ACC112 (cell line): Measurements from ENCODE around the gene KRTAP4-5.
"Not testable (repeated sequence)": the region's sequence is repeated elsewhere in the genome, so short reads cannot be mapped to it uniquely, and the experiment has no call there.

Source experiments
- H2AFZ ChIP-seq: fragments of 200-600 bp; sonication (generic); one replicate; pipeline ENCODE4 v1.6.0; 2017; ENCODE audit warnings: antibody characterized with exemption, low read length; ENCODE audit not compliant: unreplicated experiment
- H3K27ac ChIP-seq: fragments of 200-600 bp; sonication (generic); 2 replicates; pipeline ENCODE4 v1.5.1; 2014; ENCODE audit warnings: low read depth, mild to moderate bottlenecking, antibody characterized with exemption, low read length, moderate library complexity
- H3K27me3 ChIP-seq: fragments of 200-600 bp; sonication (generic); 2 replicates; pipeline ENCODE4 v1.6.1; 2014; ENCODE audit warnings: mild to moderate bottlenecking, antibody characterized with exemption, low read length, moderate library complexity, mixed read lengths; ENCODE audit not compliant: insufficient read depth
- H3K36me3 ChIP-seq: fragments of 200-600 bp; sonication (generic); 2 replicates; pipeline ENCODE4 v1.6.1; 2016; ENCODE audit warnings: mild to moderate bottlenecking, antibody characterized with exemption, low read length, moderate library complexity, mixed read lengths; ENCODE audit not compliant: insufficient read depth
- H3K4me1 ChIP-seq: fragments of 200-600 bp; sonication (generic); one replicate; pipeline ENCODE4 v1.6.1; 2016; ENCODE audit warnings: low read length, mixed read lengths; ENCODE audit not compliant: insufficient read depth, unreplicated experiment, control insufficient read depth
- H3K4me3 ChIP-seq: fragments of 200-600 bp; sonication (generic); 2 replicates; pipeline ENCODE4 v1.5.1; 2014; ENCODE audit warnings: mild to moderate bottlenecking, low read depth, low read length
- H3K79me2 ChIP-seq: fragments of 200-600 bp; sonication (generic); one replicate; pipeline ENCODE4 v1.6.0; 2016; ENCODE audit warnings: low read length; ENCODE audit not compliant: control insufficient read depth, unreplicated experiment, insufficient read depth

The KRTAP4-5 gene

DNA sequence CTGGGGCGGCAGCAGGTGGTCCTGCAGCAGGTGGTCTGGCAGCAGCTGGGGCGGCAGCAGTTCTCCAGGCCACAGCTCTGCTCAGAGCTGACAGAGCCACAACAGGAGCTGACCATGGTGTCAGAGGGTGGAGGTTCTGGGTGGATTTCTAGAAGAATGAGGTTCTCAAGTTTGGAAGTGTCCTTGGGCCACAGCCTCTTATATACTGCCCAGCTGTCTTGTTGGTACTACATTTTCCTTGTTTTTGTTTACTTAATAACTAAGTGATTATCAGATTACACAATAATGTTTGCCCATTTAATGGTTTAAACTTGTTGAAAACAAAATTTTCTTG lies at the start of gene KRTAP4-5:
Gene KRTAP4-5, minus strand, starts transcription at position 174 of the 334 bp plus-strand sequence. Its CDS starts 58 bp downstream, at position 116.
- Histone ChIP-seq H3K36me3 (no peaks in the 10 kb centered on the region), H2AFZ (no peak within 1 kb of the TSS), H3K79me2 (no peaks in the 10 kb centered on the region), H3K27ac (no peak within 1 kb of the TSS), H3K4me1 (no peaks in the 10 kb centered on the region), H3K27me3 (no peaks in the 10 kb centered on the region), H3K4me3 (no peak within 1 kb of the TSS)

DNA sequence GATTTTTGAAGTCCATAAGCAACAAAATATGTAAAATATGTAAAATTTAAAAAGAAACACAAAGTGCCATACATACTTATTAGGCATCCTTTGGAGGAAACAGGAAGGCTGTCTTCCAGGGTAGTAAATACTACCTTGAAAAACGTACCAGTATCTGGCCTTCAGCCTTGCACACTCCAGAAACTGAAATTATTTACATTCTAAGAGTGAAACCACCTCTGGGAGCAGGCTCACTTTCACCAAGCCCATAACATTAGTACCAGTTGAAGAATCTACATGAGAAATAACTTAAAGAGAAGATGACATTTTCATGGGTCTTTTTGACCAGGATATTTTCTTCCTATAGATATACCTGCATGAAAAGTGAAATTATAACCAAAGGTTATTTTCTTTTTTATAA lies 46.4 kb upstream of the KRTAP4-5 start:
- H3K27me3 ChIP-seq: no peaks in the 10 kb centered on the region
- H3K4me3 ChIP-seq: peak overlapping the region; percentile 16; the same call in 1 of the 2 replicates
- peak overlapping the region; percentile 73 for H2AFZ ChIP-seq
- no peaks in the 10 kb centered on the region for H3K79me2 ChIP-seq
- H3K4me1 ChIP-seq: no peaks in the 10 kb centered on the region
- no peak overlapping the region for H3K27ac ChIP-seq
- H3K36me3 ChIP-seq: no peaks in the 10 kb centered on the region

GRCh38 chr17:41190328-41190727 lies 40.7 kb upstream of the KRTAP4-5 start:
- H3K4me3 ChIP-seq: no peak overlapping the region
- no peaks in the 10 kb centered on the region for H3K4me1 ChIP-seq
- H2AFZ ChIP-seq: no peak overlapping the region
- no peaks in the 10 kb centered on the region for H3K27me3 ChIP-seq
- H3K27ac ChIP-seq: no peak overlapping the region
- H3K79me2 ChIP-seq: no peaks in the 10 kb centered on the region
- H3K36me3 ChIP-seq: no peaks in the 10 kb centered on the region

GRCh38 chr17:41189837-41190318 lies 40.3 kb upstream of the KRTAP4-5 start, which contains the start of gene KRTAP9-1:
TSS of gene KRTAP9-1 (plus strand) at chr17:41189887. CDS start at chr17:41189887, 0 bp downstream.
- H3K79me2 ChIP-seq, H3K4me3 ChIP-seq, H2AFZ ChIP-seq, H3K4me1 ChIP-seq, H3K27me3 ChIP-seq, H3K27ac ChIP-seq, H3K36me3 ChIP-seq: not testable (repeated sequence)

DNA sequence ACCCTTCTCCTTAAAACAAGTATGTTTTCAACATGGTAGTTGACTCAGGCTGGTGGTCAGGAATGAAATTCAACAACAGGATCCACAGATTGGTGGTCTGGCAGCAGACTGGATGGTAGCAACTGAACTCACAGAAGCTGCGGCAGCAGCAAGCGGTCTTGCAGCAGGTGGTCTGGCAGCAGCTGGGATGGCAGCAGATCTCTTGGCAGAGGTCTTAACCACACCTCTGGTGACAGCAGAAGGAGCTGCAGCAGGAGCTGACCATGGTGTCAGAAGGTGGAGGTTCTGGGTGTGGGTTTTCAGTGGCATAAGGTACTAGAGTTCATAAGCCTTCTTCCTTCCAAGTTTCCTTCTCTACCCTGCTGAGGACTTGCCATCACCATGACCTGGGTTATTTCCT lies 37.2 kb upstream of the KRTAP4-5 start:
- H3K27ac ChIP-seq: no peak overlapping the region
- no peaks in the 10 kb centered on the region for H3K36me3 ChIP-seq
- no peaks in the 10 kb centered on the region for H3K27me3 ChIP-seq
- H2AFZ ChIP-seq: no peak overlapping the region
- no peaks in the 10 kb centered on the region for H3K79me2 ChIP-seq
- H3K4me3 ChIP-seq: no peak overlapping the region
- H3K4me1 ChIP-seq: no peaks in the 10 kb centered on the region

DNA sequence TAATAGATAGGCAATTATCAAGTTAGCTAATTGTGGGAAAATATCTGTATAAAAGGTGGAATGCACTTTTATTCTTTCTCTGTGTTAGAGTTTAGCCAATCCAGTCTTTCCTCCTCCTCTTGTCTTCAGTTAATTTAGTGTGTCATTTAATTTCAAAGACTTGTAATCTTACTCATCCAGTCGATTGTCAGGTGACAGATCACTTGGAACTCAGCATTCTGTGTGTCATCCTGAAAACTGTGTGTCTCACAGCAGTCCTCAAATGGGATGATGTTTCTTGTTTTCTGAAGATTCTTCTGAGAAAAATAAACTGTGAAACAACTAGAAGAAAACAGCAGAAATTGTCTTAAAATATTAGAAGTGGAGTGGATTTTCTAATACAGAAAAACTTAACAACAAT lies 35.4 kb upstream of the KRTAP4-5 start:
- Histone ChIP-seq H3K27ac (no peak overlapping the region), H3K79me2 (no peaks in the 10 kb centered on the region), H3K27me3 (no peaks in the 10 kb centered on the region), H2AFZ (no peak overlapping the region), H3K36me3 (no peaks in the 10 kb centered on the region), H3K4me3 (no peak overlapping the region), H3K4me1 (no peaks in the 10 kb centered on the region)

- Histone ChIP-seq H3K36me3 (no peaks in the 10 kb centered on the region), H3K27ac (no peak within 1 kb of the TSS), H2AFZ (no peak within 1 kb of the TSS), H3K79me2 (no peaks in the 10 kb centered on the region), H3K27me3 (no peaks in the 10 kb centered on the region), H3K4me1 (no peaks in the 10 kb centered on the region), H3K4me3 (no peak within 1 kb of the TSS)
Measured at GRCh38 chr17:41184480-41184961, 34.9 kb upstream of the KRTAP4-5 start, which contains the start of gene KRTAP4-1. TSS of gene KRTAP4-1 (minus strand) at chr17:41184911. CDS start at chr17:41184854, 57 bp downstream.

- Histone ChIP-seq H3K27me3 (no peaks in the 10 kb centered on the region), H3K4me3 (no peak overlapping the region), H3K79me2 (no peaks in the 10 kb centered on the region), H3K27ac (peak overlapping the region; percentile 61), H3K4me1 (peaks cover 8% of the 10 kb centered on the region), H2AFZ (peak overlapping the region; percentile 27), H3K36me3 (no peaks in the 10 kb centered on the region)
Measured at GRCh38 chr17:41178843-41179616, 29.4 kb upstream of the KRTAP4-5 start.

- Histone ChIP-seq H3K27ac (peak overlapping the region; percentile 61), H3K36me3 (no peaks in the 10 kb centered on the region), H3K27me3 (no peaks in the 10 kb centered on the region), H3K4me3 (no peak overlapping the region), H3K4me1 (peaks cover 8% of the 10 kb centered on the region), H3K79me2 (no peaks in the 10 kb centered on the region), H2AFZ (peak overlapping the region; percentile 27)
Measured at GRCh38 chr17:41178341-41178740, 28.7 kb upstream of the KRTAP4-5 start.

- Histone ChIP-seq H2AFZ (peak within 1 kb of the TSS; percentile 27), H3K36me3 (no peaks in the 10 kb centered on the region), H3K27ac (peak within 1 kb of the TSS; percentile 61), H3K79me2 (no peaks in the 10 kb centered on the region), H3K4me1 (peaks cover 8% of the 10 kb centered on the region), H3K27me3 (no peaks in the 10 kb centered on the region), H3K4me3 (no peak within 1 kb of the TSS)
Measured at GRCh38 chr17:41177727-41178271, 28.2 kb upstream of the KRTAP4-5 start, which contains the start of gene KRTAP4-2. TSS of gene KRTAP4-2 (minus strand) at chr17:41178221. CDS start at chr17:41178164, 57 bp downstream.
